Kidney (tissue), 14 donors: ENCODE data around the gene NINJ2. TPM values are rescaled to one million over a fixed set of nuclear protein-coding genes. Genes with fewer than 3 reads are reported as not detected.

Source experiments
- DNase-seq, 5 donors: peaks; one replicate each; pipeline ENCODE4 v3.0.0-alpha.2; 2013 to 2020
- FAIRE-seq: peaks from 2 replicates; lab custom pipeline; 2012; peaks lifted over from hg19 to GRCh38; lab: Jason Lieb, UNC
- H3K27ac ChIP-seq, 2 donors: one replicate each; pipeline ENCODE4 v1.7.0; 2013; ENCODE audit warnings: low read depth in 2 of 2, low read length in 2 of 2, inconsistent platforms in 1 of 2
- H3K27me3 ChIP-seq: one replicate; pipeline ENCODE4 v1.7.1; 2013; ENCODE audit warnings: low read length, inconsistent platforms; ENCODE audit not compliant: control insufficient read depth, insufficient read depth
- H3K36me3 ChIP-seq, 3 donors: one replicate each; pipeline versions ENCODE4 v1.7.0 to v1.7.1; 2013; ENCODE audit warnings: low read length in 3 of 3, control low read depth in 1 of 3, inconsistent platforms in 1 of 3; ENCODE audit not compliant: insufficient read depth in 3 of 3, control insufficient read depth in 2 of 3
- H3K4me1 ChIP-seq, 3 donors: one replicate each; pipeline versions ENCODE4 v1.7.0 to v1.7.1; 2013; ENCODE audit warnings: low read length in 3 of 3, inconsistent platforms in 1 of 3, low read depth in 1 of 3; ENCODE audit not compliant: control insufficient read depth in 2 of 3, insufficient read depth in 2 of 3
- H3K4me3 ChIP-seq, 3 donors: one replicate each; pipeline versions ENCODE4 v1.7.0 to v1.8.1; 2013; ENCODE audit warnings: low read length in 3 of 3, control low read depth in 1 of 3, inconsistent platforms in 1 of 3
- H3K9ac ChIP-seq, 3 donors: one replicate each; pipeline versions ENCODE4 v1.7.0 to v1.7.1; 2013; ENCODE audit warnings: low read length in 3 of 3, control low read depth in 1 of 3, inconsistent platforms in 1 of 3
- H3K9me3 ChIP-seq, 3 donors: one replicate each; pipeline versions ENCODE4 v1.7.0 to v1.7.1; 2013; ENCODE audit warnings: low read length in 3 of 3, control low read depth in 1 of 3, inconsistent platforms in 1 of 3; ENCODE audit not compliant: control insufficient read depth in 2 of 3, insufficient read depth in 1 of 3
- CTCF ChIP-seq: IDR thresholded peaks from 3 replicates; pipeline ENCODE4 v1.5.1; 2012; ENCODE audit warnings: mild to moderate bottlenecking, moderate library complexity, borderline replicate concordance; ENCODE audit not compliant: insufficient read depth; ENCODE audit errors: extremely low read depth
- intact Hi-C: fragments of 100-400 bp; cut with DNase I; formaldehyde crosslinking; loops from one replicate; pipeline ENCODE4 v1.11.1; 2022
- polyA plus RNA-seq: library from polyadenylated mRNA; stranded (reverse); fragments of 350-450 nt; fragmentation: Illumina TruSeq; extraction: RNeasy Lipid Tissue Mini Kit (QIAGEN cat#74804); gene quantifications from one replicate; pipeline ENCODE4 v1.2.3, GENCODE V29; 2014; ENCODE audit warnings: low read depth, low replicate concordance; ENCODE audit not compliant: insufficient read depth
- total RNA-seq: library from RNA; stranded (reverse); fragmentation: NEBNext Ultra II Directional; extraction: Animal tissue kit (Norgen Biotek cat#: 25700); gene quantifications from one replicate; pipeline ENCODE4 v1.2.1, GENCODE V29; 2021
- donor health status: control.
- donor health status: control.
- donor health status: control.
- donor health status: control.
- donor health status: control.
- donor health status: DM: yes; HTN: yes; CAD: no.
- donor health status: Normal renal cell carcinoma (clear cell type).

NINJ2 gene
- total and polyA plus RNA-seq, 2 donors from 2014 or later = 0.69 to 2.8 TPM

- FAIRE-seq (no peak), DNase-seq (no peak)
- H3K27ac ChIP-seq = no peak overlapping the region
- no peaks in the 10 kb centered on the region for H3K36me3 ChIP-seq
- no peak overlapping the region for H3K4me3 ChIP-seq
- H3K9me3 ChIP-seq = no peaks in the 10 kb centered on the region
- no peaks in the 10 kb centered on the region for H3K27me3 ChIP-seq
- no peak for TF ChIP-seq CTCF
- intact Hi-C loops = no loop called here
- peaks cover under 1 to 8% (median 5%) of the 10 kb centered on the region in 3 donors for H3K4me1 ChIP-seq
- no peak overlapping the region for H3K9ac ChIP-seq
Observed at GRCh38 chr12:640773-641172, 22.5 kb downstream of the NINJ2 start.

- no peaks in the 10 kb centered on the region for H3K9me3 ChIP-seq
- H3K4me3 ChIP-seq = no peak overlapping the region
- no peak for DNase-seq
- H3K4me1 ChIP-seq = peaks cover 0 to 5% (median 4%) of the 10 kb centered on the region in 3 donors
- TF ChIP-seq CTCF = no peak
- H3K27me3 ChIP-seq = no peaks in the 10 kb centered on the region
- no peaks in the 10 kb centered on the region for H3K36me3 ChIP-seq
- intact Hi-C loops = no loop called here
- no peak for FAIRE-seq
- no peak overlapping the region for H3K27ac ChIP-seq
- no peak overlapping the region for H3K9ac ChIP-seq
Observed at GRCh38 chr12:639988-640387, 23.3 kb downstream of the NINJ2 start.

- H3K9ac ChIP-seq = no peak overlapping the region
- no peak overlapping the region for H3K27ac ChIP-seq
- FAIRE-seq (no peak), DNase-seq (no peak)
- H3K4me1 ChIP-seq = peaks cover 0 to 5% (median 4%) of the 10 kb centered on the region in 3 donors
- no peak overlapping the region for H3K4me3 ChIP-seq
- H3K27me3 ChIP-seq = no peaks in the 10 kb centered on the region
- H3K9me3 ChIP-seq = no peaks in the 10 kb centered on the region
- intact Hi-C loops = no loop called here
- H3K36me3 ChIP-seq = no peaks in the 10 kb centered on the region
- no peak for TF ChIP-seq CTCF
Observed at GRCh38 chr12:639566-639965, 23.7 kb downstream of the NINJ2 start.

GRCh38 chr12:638953-639557 is 24.2 kb downstream of the NINJ2 start:
- H3K36me3 ChIP-seq = no peaks in the 10 kb centered on the region
- H3K4me3 ChIP-seq = no peak overlapping the region
- DNase-seq (no peak), FAIRE-seq (no peak)
- no peak overlapping the region for H3K9ac ChIP-seq
- no peak for TF ChIP-seq CTCF
- peaks cover 0 to 5% (median 4%) of the 10 kb centered on the region in 3 donors for H3K4me1 ChIP-seq
- no peak overlapping the region for H3K27ac ChIP-seq
- no peaks in the 10 kb centered on the region for H3K27me3 ChIP-seq
- intact Hi-C loops = no loop called here
- no peaks in the 10 kb centered on the region for H3K9me3 ChIP-seq
